Activated B cell treated with CpG ODN at 0.5 μM for 24 hours (primary cell): ENCODE data around the gene H6PD. TPM values are rescaled to one million over a fixed set of nuclear protein-coding genes. Genes with fewer than 3 reads are reported as not detected.

Experiments used
- ATAC-seq: fragments of 200-7000 bp; cut with Tn5 transposase; one replicate; pipeline ENCODE4 v1.10.0; 2021; ENCODE audit warnings: low read depth, mild to moderate bottlenecking, moderate library complexity
- CTCF ChIA-PET: fragments of 350-600 bp; sonication (Branson Sonifier 250); formaldehyde crosslinking; loops from one replicate; lab custom pipeline; 2021; ENCODE audit warnings: antibody characterized with exemption; lab: Charles Lee
- POLR2A ChIA-PET: fragments of 350-600 bp; sonication (Branson Sonifier 250); formaldehyde crosslinking; loops from one replicate; lab custom pipeline; 2021; ENCODE audit warnings: antibody characterized with exemption; lab: Charles Lee
- DNase-seq: peaks from one replicate; pipeline ENCODE4 v3.0.0; 2022
- H3K27ac Mint-ChIP-seq: one replicate; pipeline ENCODE4 v1.8.0; 2020; ENCODE audit warnings: mixed read lengths
- H3K27me3 Mint-ChIP-seq: one replicate; pipeline ENCODE4 v1.8.0; 2021; ENCODE audit warnings: mixed read lengths
- H3K36me3 Mint-ChIP-seq: one replicate; pipeline ENCODE4 v1.8.0; 2021; ENCODE audit warnings: low read depth, mixed read lengths
- H3K4me1 Mint-ChIP-seq: one replicate; pipeline ENCODE4 v1.8.0; 2021; ENCODE audit warnings: mixed read lengths
- H3K4me3 Mint-ChIP-seq: one replicate; pipeline ENCODE4 v1.8.0; 2020; ENCODE audit warnings: mild to moderate bottlenecking, mixed read lengths
- H3K9me3 Mint-ChIP-seq: one replicate; pipeline ENCODE4 v1.8.0; 2020; ENCODE audit warnings: mixed read lengths
- CTCF ChIP-seq: fragments of 200-600 bp; IDR thresholded peaks from one replicate; pipeline ENCODE4 v1.8.0; 2022; ENCODE audit warnings: antibody characterized with exemption, mild to moderate bottlenecking
- intact Hi-C: fragments of 100-400 bp; cut with micrococcal nuclease; formaldehyde crosslinking; loops from one replicate; pipeline ENCODE4 v1.15.1; 2024
- total RNA-seq: library from RNA; stranded (reverse); gene quantifications from 2 replicates; pipeline ENCODE4 v1.2.3, GENCODE V29; 2022

Gene H6PD
- total RNA-seq, 1 donor from 2014 or later = 21.9 TPM

- ATAC-seq = no peak
- no peak for DNase-seq
- H3K27me3 Mint-ChIP-seq = no peaks in the 10 kb centered on the region
- peaks cover 44% of the 10 kb centered on the region for H3K36me3 Mint-ChIP-seq
- H3K9me3 Mint-ChIP-seq = no peaks in the 10 kb centered on the region
- intact Hi-C loops = no loop called here
- H3K27ac Mint-ChIP-seq = no peak overlapping the region
- ChIA-PET POLR2A (no interaction called here), CTCF (interaction anchor here (0.7 to 1.3 kb wide), 3 partner anchors 16 to 241 kb away, joined by 3 to 8 read pairs (median 3); partner anchors contain the start of gene H6PD)
- H3K4me3 Mint-ChIP-seq = no peak overlapping the region
- H3K4me1 Mint-ChIP-seq = peaks cover under 1% of the 10 kb centered on the region
- no peak for TF ChIP-seq CTCF
These were observed 15.2 kb downstream of the H6PD start for GRCh38 chr1:9249534-9250410.

DNA sequence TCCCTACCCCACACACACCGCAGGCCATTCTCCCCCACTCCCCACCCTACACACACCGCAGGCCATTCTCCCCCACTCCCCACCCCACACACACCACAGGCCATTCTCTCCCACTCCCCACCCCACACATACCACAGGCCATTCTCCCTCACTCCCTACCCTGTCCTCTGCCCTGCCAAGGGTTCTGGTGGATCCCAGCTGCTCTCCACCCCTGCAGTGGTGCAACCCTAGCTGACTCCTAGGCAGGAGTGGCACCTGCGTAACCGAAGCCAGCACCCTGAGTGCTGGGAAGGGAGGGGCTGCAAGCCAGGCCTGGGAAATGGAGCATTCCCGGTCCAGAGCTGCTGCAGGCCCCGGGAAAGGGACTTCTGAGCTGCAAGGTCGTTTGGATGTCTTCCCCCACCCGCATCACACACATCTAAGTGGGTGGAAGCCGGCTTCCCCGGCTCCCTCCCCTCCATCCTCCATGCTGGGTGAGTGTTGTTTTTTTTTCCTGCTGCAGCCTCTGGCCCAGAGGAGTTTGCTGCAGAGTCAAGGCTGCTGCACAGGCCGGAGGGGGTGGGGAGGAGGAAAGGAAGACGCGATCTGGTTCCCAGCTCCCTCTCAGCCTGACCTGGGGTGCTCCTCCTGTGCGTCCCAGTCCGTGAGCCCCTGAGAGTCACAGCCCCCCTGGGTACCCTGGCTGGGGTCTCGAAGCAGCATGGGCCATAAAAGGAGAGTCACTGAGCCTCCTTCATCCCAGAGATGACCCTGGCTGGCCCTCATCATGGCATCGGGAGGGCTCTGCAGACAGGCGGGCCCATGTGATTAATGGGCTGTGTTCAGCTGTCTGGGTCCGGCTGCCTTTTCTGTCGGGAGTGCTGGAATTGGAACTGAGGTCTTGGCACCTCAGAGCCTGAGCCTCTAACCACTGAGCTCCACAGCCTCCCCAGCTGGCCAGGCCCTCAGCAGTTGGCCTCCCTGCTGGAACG lies 16.1 kb downstream of the H6PD start:
- intact Hi-C loops = no loop called here
- Mint-ChIP-seq H3K36me3 (peaks cover 46% of the 10 kb centered on the region), H3K27me3 (no peaks in the 10 kb centered on the region), H3K4me1 (no peaks in the 10 kb centered on the region), H3K27ac (no peak overlapping the region), H3K9me3 (no peaks in the 10 kb centered on the region), H3K4me3 (no peak overlapping the region)
- POLR2A ChIA-PET = no interaction called here
- DNase-seq (no peak), ATAC-seq (no peak)
- no peak for TF ChIP-seq CTCF
- CTCF ChIA-PET = interaction anchor here (0.7 to 1.1 kb wide), 2 partner anchors 17 to 20 kb away, joined by 3 to 8 read pairs; partner anchors contain the start of gene H6PD

GRCh38 chr1:9251501-9251900 lies 16.9 kb downstream of the H6PD start:
- ATAC-seq = no peak
- H3K4me3 Mint-ChIP-seq = no peak overlapping the region
- no peak overlapping the region for H3K27ac Mint-ChIP-seq
- intact Hi-C loops = no loop called here
- CTCF ChIA-PET = interaction anchor here (1.4 kb wide), 1 partner anchor 141 kb away, joined by 3 read pairs; no protein-coding TSS in a partner anchor
- DNase-seq = no peak
- no peaks in the 10 kb centered on the region for H3K9me3 Mint-ChIP-seq
- POLR2A ChIA-PET = no interaction called here
- peaks cover 42% of the 10 kb centered on the region for H3K36me3 Mint-ChIP-seq
- no peaks in the 10 kb centered on the region for H3K27me3 Mint-ChIP-seq
- TF ChIP-seq CTCF = no peak
- H3K4me1 Mint-ChIP-seq = no peaks in the 10 kb centered on the region

DNA sequence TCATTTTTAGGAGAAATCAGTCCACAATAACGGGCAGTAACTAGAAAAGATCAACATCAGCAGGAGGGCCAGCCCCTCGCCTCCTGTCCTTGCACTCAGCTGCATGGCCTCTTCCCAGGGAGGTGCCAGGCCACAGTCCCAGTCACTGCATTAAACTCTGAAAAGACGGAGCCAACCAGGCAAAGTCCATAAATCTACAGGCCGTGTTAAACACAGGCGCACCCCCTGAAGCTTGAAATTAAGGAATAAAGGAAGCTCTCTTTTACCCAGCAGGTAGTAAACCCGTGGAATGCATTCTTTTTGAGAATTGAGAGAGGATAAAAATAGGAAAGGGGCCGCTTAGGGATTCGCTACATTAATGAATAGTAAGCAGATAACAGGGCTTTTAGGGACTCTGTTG lies 18.4 kb downstream of the H6PD start:
- Mint-ChIP-seq H3K9me3 (no peaks in the 10 kb centered on the region), H3K27me3 (no peaks in the 10 kb centered on the region), H3K4me1 (no peaks in the 10 kb centered on the region), H3K27ac (no peak overlapping the region), H3K36me3 (peaks cover 39% of the 10 kb centered on the region), H3K4me3 (no peak overlapping the region)
- DNase-seq = no peak
- ChIA-PET POLR2A (no interaction called here), CTCF (no interaction called here)
- no peak for ATAC-seq
- TF ChIP-seq CTCF = no peak
- intact Hi-C loops = no loop called here
